ENCODE data around the gene COL18A1.
"Not testable (repeated sequence)": the region's sequence is repeated elsewhere in the genome, so short reads cannot be mapped to it uniquely, and the experiment has no call there.

Gene COL18A1

DNA sequence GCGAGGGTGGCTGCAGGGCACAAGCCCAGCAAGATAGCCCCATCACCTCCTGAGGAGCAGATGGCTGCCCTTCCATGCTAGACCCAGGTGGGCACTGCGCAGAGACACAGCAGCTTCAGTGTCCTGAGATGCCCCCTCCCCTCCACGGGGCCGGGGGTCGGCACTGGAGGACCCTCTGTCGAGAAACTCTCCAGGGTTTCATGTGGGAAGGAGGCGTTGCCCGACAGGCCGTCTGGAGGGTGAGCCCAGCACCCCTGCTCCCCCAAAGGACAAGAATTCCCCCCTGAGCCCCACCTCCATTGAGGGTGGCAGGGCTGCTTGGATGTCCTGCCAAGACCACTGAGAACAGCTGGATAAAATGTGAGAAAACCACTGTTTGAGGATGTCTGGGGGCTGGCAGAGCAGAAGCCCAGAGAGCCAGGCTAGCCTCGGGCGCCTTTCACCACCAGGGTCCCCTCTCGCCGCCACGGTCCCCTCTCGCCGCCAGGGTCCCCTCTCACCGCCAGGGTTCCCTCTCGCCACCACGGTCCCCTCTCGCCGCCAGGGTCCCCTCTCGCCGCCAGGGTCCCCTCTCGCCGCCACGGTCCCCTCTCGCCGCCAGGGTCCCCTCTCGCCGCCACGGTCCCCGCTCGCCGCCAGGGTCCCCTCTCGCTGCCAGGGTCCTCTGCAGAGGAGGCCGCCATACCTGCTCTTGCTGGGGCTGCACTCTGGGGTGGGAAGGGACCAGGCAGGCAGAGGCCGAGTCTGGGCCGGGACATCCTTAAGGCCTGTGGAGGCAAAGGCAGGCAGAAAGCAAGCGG lies 93.1 kb downstream of the COL18A1 start:
- DNase-seq: no peak

DNA sequence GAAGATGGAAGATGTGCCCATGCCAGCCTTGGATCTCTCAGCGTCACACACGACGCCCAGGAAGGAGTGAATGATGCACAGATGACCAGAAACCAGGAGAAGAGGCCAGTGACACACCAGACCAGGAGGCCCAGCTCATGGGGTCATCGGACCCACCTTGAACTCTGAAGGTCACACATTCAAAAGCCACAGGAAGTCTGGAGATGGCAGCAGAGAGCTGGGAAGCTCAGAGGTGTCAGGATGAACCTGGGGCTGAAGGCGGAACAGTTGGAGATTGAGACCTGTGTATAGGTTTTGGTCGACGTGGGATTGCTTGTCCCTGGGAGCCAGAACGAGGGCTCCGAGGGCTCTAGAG lies 93.7 kb downstream of the COL18A1 start:
- no peak for DNase-seq

DNA sequence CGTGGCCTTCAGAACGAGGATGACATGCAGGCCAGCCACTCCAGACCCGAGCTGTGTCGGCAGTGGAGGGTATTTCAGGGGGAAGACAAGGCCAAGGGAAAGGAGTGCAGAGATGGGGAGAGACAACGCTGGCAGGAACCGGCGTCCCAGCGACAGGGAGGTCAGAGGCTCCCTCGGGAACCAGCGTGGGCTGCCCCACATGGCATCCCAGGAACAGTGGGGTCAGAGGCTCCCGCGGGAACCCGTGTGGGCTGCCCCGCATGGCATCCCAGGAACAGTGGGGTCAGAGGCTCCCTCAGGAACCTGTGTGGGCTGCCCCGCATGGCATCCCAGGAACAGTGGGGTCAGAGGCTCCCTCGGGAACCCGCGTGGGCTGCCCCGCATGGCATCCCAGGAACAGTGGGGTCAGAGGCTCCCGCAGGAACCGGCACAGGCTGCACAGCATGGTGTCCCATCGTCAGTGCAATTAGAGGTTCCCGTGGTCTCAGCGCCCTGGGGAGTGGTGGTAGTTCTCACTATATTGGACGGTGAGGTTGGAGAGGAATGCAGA lies 94.3 kb downstream of the COL18A1 start:
- DNase-seq: no peak

DNA sequence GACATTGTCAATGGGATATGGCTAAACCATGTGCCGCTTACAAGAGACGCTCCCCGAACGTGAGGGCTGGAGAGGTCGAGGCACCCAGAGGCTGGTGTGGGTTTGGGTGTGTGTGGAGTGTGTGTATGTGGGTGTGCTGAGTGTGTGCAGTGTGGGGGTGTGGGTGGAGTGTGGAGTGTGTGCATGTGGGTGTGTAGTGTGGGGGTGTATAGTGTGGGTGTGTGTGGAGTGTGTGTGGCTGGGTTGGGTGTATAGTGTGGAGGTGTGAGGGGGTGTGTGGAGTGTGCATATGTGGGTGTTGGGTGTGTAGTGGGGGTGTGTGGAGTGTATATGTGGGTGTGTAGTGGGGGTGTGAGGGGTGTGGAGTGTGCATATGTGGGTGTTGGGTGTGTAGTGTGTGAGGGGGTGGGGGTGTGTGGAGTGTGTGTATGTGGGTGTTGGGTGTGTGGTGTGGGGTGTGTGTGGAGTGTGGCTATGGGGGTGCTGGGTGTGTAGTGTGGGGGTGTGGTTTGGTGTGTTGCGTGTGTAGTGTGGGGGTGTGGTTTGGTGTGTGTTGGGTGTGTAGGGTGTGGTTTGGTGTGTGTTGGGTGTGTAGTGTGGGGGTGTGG lies 95.1 kb downstream of the COL18A1 start:
- no peak for DNase-seq

DNA sequence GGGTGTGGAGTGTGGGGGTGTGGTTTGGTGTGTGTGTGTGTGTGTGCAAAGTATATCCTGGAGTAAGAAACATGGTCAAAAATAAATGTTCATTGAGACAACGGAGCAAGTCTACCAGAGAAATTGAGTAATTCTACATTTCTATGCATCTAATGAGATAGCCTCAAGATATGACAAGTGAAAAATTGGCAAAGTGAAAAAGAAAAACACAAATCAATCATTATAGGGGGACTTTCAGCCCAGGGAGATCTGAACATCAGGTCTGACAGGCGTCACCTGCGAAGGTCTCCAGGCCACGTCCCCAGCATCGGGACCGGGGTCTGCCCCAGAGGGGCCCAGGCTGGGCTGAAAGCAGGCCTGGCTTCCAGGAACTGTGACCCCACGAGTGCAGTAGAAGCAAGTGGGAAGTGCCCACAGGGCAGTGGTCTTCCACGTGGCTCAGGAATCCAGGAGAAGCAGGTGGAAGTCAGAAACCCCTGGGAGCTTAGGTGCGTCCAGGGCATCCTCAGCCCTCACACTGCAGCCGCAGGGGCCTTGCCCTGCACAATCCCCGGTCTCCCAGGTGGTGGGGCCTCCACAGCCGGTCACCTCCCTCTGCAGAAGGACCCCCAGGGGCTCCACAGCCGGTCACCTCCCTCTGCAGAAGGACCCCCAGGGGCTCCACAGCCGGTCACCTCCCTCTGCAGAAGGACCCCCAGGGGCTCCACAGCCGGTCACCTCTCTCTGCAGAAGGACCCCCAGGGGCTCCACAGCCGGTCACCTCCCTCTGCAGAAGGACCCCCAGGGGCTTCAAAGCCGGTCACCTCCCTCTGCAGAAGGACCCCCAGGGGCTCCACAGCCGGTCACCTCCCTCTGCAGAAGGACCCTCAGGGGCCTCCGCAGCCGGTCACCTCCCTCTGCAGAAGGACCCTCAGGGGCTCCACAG lies 96.4 kb downstream of the COL18A1 start:
- not testable (repeated sequence) for DNase-seq

DNA sequence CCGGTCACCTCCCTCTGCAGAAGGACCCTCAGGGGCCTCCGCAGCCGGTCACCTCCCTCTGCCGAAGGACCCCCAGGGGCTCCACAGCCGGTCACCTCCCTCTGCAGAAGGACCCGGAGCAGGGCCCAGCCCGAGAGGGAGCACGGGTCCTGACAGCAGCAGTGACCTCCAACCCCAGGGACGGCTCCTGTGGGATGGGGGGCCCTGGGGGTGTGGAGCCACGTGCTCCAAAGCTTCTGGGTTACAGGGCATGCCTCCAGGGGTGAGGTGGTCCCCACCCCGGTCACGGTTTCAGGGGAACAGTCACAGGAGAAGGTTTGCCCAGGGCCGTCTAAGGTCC lies 97.0 kb downstream of the COL18A1 start:
- DNase-seq: no peak

DNA sequence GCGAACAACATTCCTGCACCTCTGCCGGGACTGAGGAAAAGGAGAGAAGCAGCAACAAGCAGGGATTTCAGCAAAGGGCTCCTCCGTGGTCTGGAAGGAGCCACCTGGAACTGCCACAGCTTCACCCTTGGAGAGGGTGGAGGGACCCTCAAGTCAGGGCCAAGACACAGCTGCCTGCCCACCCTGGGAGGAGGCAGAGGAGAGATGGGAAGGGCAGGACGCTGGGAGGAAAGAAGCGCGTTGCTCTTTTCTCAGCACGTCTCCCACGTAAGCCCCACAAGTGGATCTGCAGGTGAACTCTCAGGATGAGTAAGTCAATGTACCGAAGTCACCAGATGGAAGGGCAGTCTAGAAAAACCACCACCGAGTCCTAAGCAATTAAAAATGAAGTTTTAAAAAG lies 97.6 kb downstream of the COL18A1 start:
- no peak for DNase-seq

DNA sequence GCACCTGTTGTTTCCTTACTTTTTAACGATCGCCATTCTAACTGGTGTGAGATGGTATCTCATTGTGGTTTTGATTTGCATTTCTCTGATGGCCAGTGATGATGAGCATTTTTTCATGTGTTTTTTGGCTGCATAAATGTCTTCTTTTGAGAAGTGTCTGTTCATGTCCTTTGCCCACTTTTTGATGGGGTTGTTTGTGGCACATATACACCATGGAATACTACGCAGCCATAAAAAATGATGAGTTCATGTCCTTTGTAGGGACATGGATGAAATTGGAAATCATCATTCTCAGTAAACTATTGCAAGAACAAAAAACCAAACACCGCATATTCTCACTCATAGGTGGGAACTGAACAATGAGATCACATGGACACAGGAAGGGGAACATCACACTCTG lies 98.3 kb downstream of the COL18A1 start:
- not testable (repeated sequence) for DNase-seq

DNA sequence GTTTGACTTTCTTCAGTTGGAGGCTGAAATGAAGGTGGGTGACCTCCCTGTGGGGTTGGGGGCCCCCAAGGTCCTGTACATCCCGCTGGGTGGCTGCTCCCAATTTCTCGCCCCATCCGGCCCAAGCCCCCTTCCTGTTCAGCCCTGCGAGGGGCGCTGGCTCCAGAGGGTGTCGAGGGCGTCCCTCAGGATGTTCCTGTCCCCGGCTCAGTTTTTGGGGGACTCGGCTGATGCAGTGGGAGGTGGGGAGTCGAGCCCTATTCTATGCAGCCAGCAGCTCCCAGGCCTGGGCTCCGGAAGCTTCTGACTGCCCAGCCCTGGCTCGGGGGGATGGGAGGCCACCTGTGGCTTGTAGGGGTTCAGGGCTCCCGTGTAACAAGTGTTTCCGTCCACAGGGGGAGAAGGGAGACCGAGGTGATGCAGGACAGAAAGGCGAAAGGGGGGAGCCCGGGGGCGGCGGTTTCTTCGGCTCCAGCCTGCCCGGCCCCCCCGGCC lies 99.1 kb downstream of the COL18A1 start:
- DNase-seq: no peak

DNA sequence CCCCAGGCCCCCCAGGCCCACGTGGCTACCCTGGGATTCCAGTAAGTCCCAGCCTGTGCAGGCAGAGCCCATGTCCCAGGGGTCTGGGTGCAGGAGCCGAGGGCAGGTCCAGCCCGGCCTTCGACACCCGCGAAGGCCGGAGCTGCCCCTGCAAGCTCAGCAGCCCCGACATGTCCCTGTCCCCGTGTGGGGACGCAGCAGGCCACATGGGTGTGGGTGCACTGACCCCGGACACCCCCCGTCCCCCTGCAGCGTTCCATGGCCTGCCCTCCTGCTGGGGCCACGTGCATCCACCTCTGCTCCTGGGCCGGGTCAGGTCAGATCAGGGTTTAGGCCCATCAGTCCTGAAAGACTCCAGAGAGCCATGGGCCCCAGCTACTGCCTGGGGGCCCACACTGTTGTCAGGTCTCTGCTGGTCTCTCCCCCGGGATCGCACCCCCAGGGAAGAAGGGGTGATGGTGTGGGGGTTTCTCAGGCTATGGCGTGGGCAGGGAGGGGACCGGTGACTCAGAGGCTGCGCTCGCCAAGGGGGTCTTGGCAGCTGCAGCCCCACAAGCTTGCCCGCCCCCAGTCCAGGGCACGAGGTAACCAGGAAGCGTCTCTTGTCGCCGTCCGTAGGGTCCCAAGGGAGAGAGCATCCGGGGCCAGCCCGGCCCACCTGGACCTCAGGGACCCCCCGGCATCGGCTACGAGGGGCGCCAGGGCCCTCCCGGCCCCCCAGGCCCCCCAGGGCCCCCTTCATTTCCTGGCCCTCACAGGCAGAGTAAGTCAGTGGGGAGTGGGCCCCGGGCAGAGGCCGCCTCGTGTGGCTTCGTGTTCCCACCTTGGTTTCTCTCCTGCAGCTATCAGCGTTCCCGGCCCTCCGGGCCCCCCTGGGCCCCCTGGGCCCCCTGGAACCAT lies 99.8 kb downstream of the COL18A1 start:
- DNase-seq: no peak

DNA sequence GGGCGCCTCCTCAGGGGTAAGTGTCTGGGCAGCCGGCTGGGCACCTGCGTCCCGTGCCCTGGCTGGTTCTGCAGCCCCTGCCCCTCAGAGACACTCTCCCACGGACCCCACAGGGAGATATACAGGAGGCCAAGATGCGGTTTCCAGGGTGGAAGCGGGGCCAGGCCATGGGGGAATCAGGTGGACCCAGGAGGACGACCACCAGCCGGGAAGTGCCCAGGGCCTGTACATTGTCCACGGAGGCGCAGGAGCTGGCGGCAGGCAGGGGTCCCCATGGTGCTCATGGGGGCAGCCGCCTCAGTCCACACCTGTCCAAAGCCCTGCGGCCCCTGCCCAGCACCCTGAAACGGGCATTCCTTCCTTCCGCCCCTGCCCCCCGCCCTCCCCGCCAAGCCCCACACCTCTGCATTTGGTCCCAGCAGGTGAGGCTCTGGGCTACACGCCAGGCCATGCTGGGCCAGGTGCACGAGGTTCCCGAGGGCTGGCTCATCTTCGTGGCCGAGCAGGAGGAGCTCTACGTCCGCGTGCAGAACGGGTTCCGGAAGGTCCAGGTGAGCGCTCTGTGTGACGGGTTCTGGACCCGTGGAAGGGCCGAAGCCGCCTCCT lies 100.6 kb downstream of the COL18A1 start:
- DNase-seq: no peak

DNA sequence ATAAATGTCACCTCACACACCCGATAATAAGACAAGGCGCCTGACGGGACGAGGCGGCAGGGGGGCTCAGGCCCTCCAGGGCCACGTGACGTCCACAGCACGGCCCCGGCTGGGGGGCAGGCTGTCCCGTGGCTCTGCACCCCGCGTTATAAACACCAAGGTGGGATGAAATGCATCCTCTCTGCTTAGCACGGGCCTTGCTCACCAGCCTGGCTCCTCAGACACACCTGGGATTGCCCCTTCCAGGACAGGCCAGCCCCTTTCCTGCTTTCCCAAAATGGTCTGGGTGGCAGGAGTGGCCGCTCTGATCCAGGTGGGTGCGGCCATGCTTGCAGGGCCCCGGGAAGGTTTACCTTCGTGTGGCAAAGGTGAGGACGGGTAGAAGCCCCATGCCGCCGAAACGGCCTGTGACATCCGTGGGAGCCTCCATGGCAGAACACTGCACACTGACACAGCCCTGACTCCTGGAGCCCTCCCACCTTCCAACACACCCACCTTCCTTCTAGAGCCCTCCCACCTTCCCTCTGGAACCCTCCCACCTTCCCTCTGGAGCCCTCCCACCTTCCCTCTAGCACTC lies 101.4 kb downstream of the COL18A1 start:
- DNase-seq: no peak

DNA sequence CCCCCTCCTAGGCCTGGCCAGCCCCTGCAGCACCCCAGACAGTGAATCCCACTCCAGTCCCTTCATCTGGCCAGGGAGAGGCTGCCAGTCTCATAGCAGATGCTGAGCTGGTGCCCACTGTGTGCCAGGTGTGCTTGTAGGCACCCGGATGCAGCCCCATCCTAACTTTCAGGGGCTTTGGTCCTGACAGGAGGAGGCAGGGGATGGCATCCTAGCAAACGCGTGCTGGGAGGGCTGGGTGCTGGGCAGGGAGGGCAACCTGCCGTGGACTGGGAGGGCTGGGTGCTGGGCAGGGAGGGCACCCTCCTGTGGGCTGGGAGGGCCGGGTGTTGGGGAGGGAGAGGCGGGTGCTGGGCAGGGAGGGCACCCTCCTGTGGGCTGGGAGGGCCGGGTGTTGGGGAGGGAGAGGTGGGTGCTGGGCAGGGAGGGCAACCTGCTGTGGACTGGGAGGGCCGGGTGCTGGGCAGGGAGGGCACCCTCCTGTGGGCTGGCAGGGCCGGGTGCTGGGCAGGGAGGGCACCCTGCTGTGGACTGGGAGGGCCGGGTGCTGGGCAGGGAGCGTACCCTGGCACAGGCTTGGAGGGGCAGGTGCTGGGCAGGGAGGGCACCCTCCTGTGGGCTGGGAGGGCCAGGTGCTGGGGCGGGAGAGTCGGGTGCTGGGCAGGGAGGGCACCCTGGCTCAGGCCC lies 102.0 kb downstream of the COL18A1 start:
- DNase-seq: no peak

DNA sequence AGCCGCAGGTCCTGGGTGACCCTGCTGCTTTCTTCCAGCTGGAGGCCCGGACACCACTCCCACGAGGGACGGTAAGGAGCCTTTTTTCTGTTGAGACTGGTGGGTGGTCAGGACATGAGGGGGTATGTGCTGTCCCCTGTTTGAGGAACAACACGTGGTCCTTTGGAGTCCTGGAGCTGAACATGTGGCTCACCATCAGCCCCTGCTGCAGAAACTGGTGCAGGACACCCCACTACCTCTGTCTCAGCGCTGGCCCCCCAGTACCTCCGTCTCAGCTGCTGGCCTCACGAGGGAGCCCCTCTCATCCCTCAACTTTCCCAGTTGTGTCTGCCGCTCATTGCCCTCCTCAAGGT lies 102.5 kb downstream of the COL18A1 start:
- DNase-seq: no peak

DNA sequence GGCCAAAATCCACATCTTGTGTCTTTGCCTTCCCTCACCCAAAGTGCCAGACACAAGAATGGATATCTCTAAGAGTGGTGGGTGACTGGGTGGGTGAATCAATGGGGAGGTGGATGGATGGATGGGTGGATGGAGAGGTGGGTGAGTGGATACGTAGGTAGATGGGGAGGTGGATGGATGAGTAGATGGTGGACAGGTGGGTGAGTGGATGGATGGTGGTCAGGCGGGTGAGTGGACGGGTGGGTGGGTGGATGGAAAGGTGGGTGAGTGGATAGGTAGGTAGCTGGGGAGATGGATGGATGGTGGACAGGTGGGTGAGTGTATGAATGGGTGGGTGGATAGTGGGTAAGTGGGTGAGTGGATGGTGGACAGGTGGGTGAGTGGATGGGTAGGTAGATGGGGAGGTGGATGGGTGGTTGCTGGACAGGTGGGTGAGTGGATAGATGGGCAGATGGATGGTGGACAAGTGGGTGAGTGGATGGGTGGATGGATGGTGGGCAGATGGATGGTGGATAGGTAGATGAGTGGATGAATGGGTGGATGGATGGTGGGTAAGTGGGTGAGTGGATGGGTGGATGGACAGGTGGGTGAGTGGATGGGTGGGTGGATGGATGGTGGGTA lies 103.0 kb downstream of the COL18A1 start:
- no peak for DNase-seq

DNA sequence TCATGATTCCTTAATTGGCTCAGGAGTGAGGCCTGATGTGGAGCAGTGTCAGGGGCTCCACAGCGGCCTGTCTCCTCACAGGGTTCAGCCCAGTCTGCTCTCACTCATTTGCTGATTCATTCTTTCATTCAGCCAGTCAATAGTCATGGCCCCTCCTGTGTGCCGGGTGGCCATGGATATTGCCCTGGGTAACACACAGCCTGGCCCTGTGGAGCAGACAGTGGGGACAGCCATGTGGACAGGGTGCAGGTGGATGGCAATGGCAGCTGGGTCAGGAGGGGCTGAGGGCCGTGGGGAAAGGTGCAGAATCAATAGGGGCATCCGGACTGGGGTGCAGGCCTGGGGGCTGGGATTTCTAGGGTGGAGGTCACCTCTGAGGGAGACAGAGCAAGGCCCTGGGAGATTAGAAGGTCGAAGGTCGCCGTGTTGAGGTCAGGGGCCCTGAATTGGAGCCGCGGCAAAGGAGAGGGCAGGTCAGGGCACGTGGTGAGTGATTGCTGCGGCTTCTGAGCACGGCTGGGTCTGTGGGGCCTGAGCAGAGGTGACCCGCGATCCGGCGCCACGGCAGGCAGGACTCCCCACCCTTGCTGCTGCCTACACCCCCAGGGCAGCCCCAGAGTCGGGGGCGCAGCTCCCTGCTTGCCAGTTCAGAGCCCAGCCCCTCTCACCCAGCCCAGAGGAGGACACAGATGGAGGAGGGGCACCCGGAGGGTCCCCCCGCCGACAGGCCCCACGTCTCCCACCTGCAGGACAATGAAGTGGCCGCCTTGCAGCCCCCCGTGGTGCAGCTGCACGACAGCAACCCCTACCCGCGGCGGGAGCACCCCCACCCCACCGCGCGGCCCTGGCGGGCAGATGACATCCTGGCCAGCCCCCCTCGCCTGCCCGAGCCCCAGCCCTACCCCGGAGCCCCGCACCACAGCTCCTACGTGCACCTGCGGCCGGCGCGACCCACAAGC lies 103.9 kb downstream of the COL18A1 start:
- DNase-seq: no peak

DNA sequence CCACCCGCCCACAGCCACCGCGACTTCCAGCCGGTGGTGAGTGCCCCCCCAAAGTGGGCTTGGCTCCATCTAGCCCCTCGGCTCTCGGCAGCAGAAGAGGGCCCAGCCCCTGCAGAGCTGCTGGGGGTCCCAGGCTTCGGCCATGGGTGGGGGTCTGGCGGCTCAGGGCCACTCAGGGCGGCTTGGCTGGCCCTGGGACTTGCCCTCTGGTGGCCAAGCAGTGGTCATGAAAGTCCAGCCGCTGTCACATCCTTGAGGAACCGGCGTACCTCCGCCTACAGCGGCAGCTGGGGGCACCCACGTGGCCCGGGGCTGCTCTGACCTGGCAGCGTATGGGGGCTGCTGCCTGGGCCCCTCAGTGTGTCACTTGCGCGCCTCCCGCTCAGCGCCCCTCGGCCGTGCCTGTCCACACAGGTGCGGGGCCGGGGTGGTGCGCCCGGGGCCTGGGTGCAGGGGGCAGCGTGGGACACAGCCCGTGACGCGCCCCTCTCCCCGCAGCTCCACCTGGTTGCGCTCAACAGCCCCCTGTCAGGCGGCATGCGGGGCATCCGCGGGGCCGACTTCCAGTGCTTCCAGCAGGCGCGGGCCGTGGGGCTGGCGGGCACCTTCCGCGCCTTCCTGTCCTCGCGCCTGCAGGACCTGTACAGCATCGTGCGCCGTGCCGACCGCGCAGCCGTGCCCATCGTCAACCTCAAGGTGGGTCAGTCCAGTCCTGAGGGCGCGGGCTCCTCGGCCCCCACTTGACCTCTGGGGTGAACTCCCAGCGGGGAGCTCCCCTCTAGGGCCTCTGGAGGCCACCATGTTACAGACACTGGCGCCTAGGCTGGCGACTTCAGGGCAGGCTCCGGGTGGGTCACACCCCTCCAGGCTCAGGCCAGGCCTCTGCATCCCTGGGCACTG lies 104.9 kb downstream of the COL18A1 start:
- no peak for DNase-seq

DNA sequence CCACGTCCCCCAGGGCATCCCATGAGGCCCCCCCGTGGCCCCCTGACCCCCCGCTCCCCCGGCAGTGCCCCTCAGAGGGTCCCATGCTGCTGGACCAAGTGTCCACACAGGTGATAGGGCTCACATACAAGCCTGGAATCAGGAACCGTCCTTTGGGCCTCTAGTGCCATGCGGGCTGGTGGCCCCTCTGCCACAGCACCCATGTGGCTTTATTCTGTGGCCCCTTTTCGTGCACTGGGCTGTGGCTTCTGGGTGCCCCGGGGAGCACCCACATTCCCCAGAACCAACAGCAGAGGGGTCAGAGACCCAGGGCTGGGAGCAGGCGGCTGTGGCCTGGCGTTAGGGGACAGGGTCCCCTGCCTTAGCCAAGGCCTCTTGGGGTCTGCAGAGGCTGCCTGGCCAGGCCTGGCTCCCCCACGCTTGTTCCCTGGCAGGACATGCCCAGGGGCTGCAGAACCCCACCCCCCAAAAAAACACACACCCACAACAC lies 105.5 kb downstream of the COL18A1 start:
- no peak for DNase-seq

All from NCI-H1436 treated with DMSO at 0.1 percent for 48 hours (cell line).